Neutrophil (primary cell): Measurements from ENCODE around the gene RIPK3.

Source experiments
- H3K27ac ChIP-seq: fragments of 200-600 bp; sonication (generic); 2 replicates; pipeline ENCODE4 v1.5.1; 2016; ENCODE audit warnings: mild to moderate bottlenecking, moderate library complexity
- H3K27me3 ChIP-seq: fragments of 200-600 bp; sonication (generic); 2 replicates; pipeline ENCODE4 v1.6.0; 2016; ENCODE audit warnings: mild to moderate bottlenecking
- H3K36me3 ChIP-seq: fragments of 200-600 bp; sonication (generic); 2 replicates; pipeline ENCODE4 v1.5.1; 2017
- H3K4me1 ChIP-seq, 2 experiments: fragments of 200-600 bp in 1 of 2; sonication (generic) in 1 of 2; 1 replicate in 1 of 2; 2 replicates in 1 of 2; pipeline versions ENCODE4 v1.5.1 to v1.6.1; 2013 to 2016; ENCODE audit warnings: low read depth in 1 of 2, low read length in 1 of 2, mild to moderate bottlenecking in 1 of 2, moderate library complexity in 1 of 2; ENCODE audit not compliant: control insufficient read depth in 1 of 2, insufficient read depth in 1 of 2
- H3K4me3 ChIP-seq, 2 experiments: fragments of 200-600 bp in 1 of 2; sonication (generic) in 1 of 2; 1 replicate in 1 of 2; 2 replicates in 1 of 2; pipeline ENCODE4 v1.5.1; 2013 to 2016; ENCODE audit warnings: low read depth in 1 of 2, low read length in 1 of 2, mild to moderate bottlenecking in 1 of 2, moderate library complexity in 1 of 2
- H3K9me3 ChIP-seq: fragments of 200-600 bp; sonication (generic); 2 replicates; pipeline ENCODE4 v1.5.1; 2016
- CTCF ChIP-seq: fragments of 200-600 bp; sonication (generic); IDR thresholded peaks from 2 replicates; pipeline ENCODE4 v1.5.1; 2016; ENCODE audit warnings: antibody characterized with exemption

The RIPK3 gene

GRCh38 chr14:24334431-24335291, 5.1 kb downstream of the RIPK3 start, which contains the start of gene ADCY4:
Gene ADCY4, minus strand, starts transcription at chr14:24335071. Its CDS starts 419 bp downstream, at chr14:24334652.
- Histone ChIP-seq H3K4me3 (peak within 1 kb of the TSS; percentile 65 to 72), H3K9me3 (no peaks in the 10 kb centered on the region), H3K27ac (peak within 1 kb of the TSS; percentile 91), H3K36me3 (peaks cover 33% of the 10 kb centered on the region), H3K4me1 (peaks cover 93 to 96% of the 10 kb centered on the region in 2 experiments), H3K27me3 (peaks cover 17% of the 10 kb centered on the region)
- TF ChIP-seq CTCF = no peak

GRCh38 chr14:24332268-24332993, 7.4 kb downstream of the RIPK3 start:
- Histone ChIP-seq H3K4me1 (peaks cover 97 to 100% of the 10 kb centered on the region in 2 experiments), H3K9me3 (no peaks in the 10 kb centered on the region), H3K36me3 (peaks cover 18% of the 10 kb centered on the region), H3K27ac (peak overlapping the region; percentile 91), H3K4me3 (peak overlapping the region; percentile 65 to 72), H3K27me3 (peaks cover 17% of the 10 kb centered on the region)
- peak; percentile 84 for TF ChIP-seq CTCF

GRCh38 chr14:24331731-24332267, 8.0 kb downstream of the RIPK3 start:
- H3K4me1 ChIP-seq = peaks cover 99 to 100% of the 10 kb centered on the region in 2 experiments
- H3K36me3 ChIP-seq = peaks cover 12% of the 10 kb centered on the region
- peak overlapping the region; percentile 65 to 72 for H3K4me3 ChIP-seq
- H3K27ac ChIP-seq = peak overlapping the region; percentile 91
- H3K27me3 ChIP-seq = peaks cover 17% of the 10 kb centered on the region
- H3K9me3 ChIP-seq = no peaks in the 10 kb centered on the region
- no peak for TF ChIP-seq CTCF

GRCh38 chr14:24330973-24331674, 8.7 kb downstream of the RIPK3 start:
- peak overlapping the region in 1 of 2 experiments; percentile 72 for H3K4me3 ChIP-seq
- peaks cover 5% of the 10 kb centered on the region for H3K36me3 ChIP-seq
- TF ChIP-seq CTCF = no peak
- H3K9me3 ChIP-seq = no peaks in the 10 kb centered on the region
- peaks cover 17% of the 10 kb centered on the region for H3K27me3 ChIP-seq
- H3K27ac ChIP-seq = peak overlapping the region; percentile 91
- H3K4me1 ChIP-seq = peaks cover 99 to 100% of the 10 kb centered on the region in 2 experiments

- peak overlapping the region; percentile 91 for H3K27ac ChIP-seq
- H3K27me3 ChIP-seq = peaks cover 10% of the 10 kb centered on the region
- H3K4me3 ChIP-seq = peak overlapping the region in 1 of 2 experiments; percentile 9
- peaks cover 5% of the 10 kb centered on the region for H3K36me3 ChIP-seq
- no peak for TF ChIP-seq CTCF
- no peaks in the 10 kb centered on the region for H3K9me3 ChIP-seq
- H3K4me1 ChIP-seq = peaks cover 98 to 99% of the 10 kb centered on the region in 2 experiments
These were observed 10.1 kb downstream of the RIPK3 start for GRCh38 chr14:24329736-24330135.
